GM19455 (cell line): ENCODE results near the gene C1orf159.

Experiments used
- ATAC-seq: cut with Tn5 transposase; IDR thresholded peaks from one replicate; pipeline ENCODE4 v1.9.1; 2021; ENCODE audit not compliant: unreplicated experiment

C1orf159 gene

DNA sequence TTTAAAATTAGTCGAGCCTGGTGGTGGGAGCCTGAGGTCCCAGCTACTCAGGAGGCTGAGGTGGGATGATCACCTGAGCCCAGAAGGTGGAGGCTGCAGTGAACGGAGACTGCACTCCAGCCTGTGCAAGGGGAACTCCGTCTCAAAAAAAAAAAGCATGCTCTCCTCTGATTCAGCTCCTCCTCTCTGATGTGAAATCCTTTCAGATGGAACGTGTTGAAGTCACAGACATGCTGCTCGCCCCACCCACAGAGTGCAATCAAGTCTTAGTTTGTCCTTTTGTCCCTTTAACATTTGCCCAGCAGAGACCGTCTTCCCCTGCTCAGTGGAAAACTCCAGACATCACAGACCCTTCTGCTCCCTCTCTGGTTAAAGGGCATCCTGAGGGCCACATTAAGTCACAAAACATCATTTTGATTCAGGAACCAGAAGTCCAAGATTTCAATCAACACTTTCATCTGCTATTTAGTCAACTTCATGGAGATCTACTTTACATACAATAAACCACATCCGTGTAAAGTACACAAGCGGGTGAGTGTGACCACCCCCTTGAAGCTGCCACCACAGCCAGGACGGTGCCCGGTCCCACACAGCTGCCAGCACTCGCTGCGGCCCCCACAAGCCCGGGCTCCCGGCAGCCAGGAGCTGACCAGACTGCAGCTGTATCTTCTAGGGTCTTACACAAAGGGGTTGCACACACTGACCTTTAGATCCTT lies 22.8 kb downstream of the C1orf159 start:
- ATAC-seq: no peak

DNA sequence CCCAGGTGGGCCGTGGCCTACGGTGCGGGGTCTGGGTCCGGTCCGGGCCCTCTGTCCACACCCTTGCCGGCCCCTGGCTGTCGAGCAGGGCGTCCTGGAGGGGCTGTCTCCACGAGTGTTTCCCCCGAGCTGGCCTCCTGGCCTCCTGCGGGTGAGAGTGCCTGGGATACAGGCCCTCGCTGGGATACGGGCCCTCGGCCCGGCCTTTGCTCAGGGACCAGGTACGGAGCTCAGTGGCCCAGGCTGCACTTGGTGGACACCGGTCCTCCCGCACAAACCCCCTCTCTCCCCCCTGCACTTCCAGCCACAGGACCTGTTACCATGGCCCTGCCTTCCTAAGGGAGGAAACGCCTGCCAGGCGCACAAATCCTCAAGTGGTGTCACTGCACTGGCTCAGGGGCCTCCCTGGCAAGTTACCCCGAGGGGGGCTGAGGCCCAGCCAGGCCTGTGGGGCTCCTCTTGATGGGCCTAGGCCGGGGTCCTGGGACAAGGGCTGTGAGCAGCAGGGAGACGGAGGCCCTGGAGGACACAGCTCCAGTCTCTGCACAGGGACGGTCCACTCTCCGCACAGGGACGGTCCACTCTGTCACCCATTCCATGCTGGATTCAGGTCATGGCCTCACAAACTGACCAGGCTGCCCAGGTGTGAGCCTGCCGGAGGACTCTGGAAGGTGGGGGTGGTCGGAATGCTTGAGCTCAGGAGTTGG lies 23.6 kb downstream of the C1orf159 start:
- ATAC-seq: no peak

DNA sequence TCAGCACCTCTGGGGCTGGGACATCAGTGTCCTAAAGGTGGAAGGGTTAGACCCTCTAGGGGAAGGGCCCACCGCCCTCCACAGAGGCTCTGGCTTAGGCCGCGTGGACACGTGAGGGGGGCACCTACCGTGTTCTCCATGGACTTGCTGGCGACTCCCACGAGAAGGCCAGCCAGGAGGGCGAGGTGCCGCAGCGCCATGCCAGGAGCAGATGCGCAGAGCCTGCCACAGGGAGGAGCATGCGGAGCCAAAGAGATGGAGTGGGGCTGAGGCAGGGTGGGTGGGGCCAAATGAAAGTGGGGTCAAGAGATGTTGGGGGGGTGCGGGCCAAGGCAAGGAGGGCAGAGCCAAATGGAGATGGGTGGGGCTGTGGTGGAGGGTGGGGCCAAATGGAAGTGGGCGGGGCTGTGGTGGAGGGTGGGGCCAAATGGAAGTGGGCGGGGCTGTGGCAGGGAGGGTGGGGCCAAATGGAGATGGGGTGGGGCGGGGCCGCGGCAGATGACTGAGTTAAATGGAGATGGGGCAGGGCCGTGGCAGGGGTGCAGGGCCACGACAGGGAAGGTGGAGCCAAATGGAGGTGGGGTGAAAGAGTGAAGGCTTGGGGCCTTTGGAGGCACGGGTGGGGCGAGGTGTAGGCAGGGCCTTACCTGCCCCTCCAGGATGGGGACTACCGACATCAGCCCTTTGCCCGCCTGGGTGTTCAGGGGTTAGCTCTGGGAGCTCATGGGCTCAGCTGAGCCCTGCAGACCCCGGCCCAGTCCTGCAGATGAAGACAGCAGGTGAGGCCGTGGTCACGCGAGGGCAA lies 24.3 kb downstream of the C1orf159 start:
- no peak for ATAC-seq

DNA sequence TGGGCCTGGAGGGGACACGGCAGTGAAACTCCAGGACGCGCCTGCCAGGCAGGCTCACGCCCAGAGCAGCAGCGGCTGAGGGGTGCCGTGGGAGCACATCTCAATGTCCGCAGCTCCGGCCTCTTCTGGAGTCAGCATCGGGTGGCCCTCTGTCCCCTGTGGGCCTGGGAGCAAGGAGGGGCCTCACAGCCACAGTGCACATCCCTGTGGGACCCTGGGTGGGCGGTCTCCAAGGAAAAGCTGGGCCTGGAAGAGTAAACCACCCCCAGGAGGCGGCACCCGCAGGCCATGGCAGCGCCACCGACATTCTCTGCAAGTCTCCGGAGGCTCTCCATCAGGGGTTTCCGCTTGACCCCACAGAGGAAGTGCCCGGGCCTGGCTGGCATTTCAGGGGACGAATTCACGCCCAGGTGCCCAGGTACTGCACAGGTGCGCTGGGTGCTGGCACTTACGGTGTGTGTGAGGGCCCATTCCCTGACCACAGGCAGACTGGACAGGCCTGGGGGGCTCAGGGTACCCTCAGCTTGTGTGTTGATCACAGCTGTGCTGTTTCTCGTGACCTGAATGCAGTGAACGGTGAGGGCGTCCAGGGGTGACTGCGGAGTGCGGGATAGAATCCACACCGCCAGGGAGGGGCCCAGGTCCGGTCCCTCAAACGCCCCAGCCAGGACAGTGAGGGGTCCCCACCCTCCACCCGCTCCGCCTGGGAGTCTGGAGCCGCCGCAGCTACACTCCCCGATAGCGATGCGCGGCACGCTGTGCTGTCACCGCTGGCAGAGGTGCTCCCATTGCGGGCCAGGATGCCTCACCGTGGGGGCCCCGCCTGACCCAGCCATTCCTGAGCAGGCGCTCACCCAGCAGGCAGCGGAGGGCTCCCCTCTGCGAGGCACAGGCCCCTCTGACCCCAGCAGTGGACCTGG lies 25.2 kb downstream of the C1orf159 start:
- ATAC-seq: no peak

DNA sequence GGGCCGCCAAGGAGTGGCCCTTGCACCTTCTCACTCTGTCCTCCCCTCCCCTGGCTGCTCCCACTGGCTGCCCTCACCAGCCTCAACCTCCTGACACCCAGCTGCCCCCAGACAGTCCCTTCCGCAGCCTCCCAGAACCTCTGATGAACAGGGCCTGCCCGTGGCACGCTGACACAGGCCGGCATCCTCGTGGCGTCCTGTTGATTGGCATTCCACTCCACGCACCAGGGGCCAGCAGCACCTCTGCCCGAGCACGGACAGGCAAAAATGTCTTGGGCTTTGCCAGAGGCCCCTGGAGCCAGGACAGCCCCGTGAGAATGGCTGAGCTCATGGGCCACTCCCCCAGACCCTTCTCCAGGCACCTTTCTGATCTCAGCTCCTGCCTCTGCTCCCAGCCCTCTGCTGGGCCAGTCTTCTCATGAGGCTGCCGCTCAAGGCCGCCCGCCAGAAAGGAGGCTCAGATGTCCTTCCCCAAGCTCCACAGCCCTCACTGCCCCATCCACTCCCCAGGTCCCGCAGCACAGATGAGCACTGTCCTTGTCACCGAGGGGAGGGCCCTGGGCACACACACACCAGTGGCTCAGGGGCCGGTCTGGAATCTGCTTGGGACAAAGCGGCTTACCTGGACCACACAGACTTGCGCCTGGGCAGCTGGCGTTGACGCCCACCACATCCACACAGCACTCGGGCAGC lies 26.0 kb downstream of the C1orf159 start:
- no peak for ATAC-seq

DNA sequence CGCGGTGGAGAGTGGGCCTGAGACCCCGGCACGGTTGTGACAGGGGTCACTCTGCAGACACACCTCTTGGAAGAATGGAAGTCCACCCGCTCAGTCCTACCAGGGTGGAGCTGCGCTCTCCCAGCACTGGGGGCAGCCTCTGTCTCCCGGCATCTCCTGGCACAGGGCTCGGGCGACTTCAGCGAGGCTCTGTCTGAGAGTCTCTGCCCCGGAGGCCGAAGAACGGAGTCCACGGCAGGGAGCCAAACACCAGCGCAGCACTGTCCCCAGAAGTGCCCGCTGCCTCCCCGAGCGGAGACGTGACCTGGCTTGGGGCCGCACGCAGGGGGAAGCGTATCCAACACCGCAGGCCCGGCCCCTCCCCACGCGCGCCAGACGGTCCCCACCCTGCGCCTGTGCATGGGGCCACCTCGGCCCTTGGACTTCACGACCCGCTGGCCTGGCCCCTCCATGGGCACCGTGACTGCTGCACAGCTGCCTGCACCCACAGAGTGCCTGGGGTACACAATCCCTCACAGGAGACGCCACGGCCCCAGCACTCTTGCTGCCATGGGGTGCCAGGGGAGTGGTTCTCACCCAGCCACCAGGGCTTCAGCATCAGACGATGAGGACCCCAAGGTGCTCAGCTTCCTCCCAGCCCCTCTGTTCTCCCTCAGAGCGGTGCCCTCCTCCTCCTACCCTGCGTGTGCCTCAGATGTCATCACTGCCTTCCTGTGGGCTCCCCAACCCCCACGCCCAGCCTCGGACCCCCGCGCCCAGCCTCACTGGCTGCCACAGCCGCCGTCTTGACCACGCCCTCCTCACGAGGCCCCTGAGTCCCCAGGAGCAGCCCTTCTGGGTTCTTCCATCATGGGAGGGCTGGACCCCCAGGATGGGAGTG lies 26.8 kb downstream of the C1orf159 start:
- ATAC-seq: no peak

DNA sequence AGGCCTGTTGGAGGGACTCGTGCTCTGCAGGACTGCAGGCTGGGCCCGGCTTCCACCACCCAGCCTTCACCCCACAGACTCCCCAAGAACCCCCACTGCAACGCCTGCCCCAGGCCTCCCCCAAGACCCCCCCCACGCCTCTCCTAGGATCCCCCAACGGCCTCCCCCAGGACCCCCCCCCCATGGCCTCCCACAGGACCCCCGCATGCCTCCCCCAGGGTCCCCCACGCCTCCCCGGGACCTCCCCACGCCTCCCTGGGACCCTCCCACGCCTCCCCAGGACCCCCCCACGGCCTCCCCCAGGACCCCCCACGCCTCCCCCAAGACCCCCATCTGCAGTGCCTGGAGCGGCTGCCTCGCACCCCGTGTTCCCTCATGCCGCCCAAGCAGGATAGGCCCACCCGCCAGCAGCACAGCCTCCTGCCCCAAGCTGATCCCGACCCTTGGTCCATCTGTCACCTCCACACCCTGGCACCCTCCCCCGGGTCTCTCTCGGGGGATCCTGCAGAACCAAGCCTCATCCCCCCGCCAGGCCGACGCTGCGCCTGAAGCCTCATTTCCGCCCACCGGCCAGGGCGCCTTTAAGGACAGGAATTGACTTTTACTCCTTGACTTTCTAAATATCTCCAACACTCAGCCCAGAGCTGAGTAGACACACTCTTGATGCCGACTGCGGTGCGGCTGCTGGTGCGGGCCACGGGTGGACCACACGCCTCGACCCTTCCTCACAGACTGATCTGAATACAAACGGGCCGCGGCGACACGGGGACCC lies 27.7 kb downstream of the C1orf159 start:
- no peak for ATAC-seq

DNA sequence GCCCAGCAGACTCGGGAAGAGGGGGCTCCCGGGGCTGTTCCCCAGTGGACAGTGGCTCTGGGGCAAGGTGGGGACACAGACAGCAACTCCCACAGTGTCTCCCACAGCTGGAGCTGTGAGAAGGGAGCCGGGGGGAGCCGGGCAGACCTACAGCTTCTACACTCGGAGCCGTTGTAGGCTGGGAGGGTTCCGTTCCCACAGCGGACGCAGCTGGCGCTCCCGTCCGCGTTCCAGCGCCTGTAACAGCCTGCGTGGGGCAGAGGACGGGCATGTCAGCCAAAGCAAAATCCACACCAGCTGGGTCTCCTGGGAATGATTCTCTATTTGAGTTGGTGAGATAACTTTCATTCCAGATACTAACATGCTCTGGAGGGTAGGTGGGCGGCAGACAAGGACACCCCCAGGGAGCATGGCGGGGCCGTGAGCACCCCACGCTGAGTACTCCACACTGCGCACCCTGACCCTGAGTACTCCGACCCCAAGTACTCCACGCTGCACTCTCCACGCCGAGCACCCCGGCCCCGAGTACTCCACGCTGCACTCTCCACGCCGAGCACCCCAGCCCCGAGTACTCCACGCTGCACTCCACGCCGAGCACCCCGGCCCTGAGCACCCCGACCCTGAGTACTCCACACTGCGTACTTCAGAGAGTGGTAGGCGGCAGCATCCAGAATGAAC lies 28.4 kb downstream of the C1orf159 start:
- ATAC-seq: no peak

DNA sequence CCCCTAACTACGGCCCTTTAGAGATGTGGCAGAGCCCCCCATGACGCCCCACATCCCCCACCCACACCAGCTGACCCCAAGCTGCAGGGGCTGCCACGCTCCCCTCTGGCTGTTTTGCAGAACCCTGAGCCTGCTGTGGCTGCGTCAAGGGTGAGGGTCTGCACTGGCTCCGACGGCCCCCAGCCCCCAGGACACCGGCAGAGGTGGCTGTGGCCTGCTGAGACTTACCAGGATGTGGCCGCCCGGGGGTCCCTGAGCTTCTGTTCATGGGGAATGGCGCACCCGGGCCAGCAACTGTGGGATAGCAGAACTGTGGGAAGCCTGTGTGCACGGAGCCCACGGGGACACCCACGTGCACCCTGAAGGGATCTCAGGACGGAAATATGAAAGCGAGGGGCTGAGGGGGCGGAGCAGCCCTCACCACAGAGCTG lies 29.0 kb downstream of the C1orf159 start:
- ATAC-seq: no peak

DNA sequence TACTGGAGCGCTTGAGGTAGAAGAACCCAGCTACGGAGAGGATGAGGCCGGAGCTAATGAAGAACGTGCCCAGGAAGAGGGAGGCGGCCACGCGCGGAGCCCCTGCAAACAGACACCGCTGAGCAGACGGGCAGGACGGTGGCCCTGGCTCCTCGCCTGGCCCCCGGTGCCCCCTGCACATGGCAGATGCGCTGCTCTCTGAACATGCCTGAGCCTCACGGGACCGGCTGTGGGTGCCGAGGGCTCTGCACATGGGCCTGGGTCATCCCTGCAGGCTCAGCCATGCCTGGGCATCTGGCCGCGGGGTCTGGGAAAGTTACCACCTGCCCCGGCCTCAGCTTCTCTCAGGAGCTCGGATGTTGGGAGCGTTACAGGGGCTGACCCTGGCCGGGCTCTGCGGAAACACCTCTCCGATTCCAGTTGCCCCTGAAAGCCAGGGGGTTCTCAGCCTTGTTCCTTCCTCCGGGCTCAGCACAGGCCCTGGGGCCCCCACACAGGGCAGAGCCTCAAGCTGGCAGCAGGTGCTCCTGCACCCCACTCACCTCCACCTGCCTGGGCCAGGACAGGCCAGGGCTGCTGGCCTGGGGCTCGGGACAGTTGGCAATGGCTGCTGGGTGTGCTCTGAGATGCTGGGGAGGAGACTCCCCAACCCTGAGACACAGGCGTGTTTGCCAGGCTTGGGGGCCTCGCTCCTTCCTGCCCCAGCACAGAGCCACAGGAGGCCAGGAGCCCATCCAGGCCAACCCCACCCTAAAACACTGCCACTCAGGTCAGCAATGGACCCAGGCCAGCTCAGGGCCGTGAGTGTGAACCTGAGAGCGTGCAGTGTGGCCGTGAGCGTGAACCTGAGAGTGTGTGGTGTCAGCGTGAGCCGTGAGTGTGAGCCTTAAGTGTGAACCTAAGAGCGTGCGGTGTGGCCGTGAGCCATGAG lies 29.7 kb downstream of the C1orf159 start:
- no peak for ATAC-seq

DNA sequence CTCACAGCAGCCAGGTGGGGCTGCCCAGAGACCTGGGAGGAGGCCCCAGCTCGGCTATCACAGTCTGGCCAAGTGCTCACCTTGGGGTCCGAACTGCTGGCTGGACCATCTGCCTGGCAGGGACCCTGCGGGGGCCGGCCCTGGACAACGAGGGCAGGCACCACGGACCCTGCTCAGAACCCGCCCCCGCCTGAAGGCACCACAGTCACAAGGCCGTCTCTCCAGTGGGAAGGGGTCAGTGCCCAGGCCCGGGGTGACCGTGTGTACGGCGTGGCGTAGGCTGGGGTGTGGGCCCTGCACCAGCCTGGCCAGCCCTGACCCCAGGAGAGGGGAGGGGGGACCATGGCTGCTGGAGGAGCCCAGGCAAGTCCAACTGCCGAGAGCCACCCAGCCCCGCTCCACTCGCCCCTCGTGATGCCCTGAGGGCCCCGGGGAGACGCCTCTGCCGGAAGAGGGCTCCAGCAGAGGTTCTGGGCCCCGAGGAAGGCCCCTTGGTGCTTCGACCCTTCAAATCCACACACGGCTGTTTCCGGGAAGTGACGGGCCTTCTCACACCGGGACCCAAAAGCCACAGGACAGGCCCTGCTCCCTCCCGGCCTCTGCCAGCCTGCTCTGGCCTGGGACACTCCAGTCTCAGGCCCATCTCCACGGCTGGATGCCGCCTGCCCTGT lies 30.6 kb downstream of the C1orf159 start:
- ATAC-seq: no peak

DNA sequence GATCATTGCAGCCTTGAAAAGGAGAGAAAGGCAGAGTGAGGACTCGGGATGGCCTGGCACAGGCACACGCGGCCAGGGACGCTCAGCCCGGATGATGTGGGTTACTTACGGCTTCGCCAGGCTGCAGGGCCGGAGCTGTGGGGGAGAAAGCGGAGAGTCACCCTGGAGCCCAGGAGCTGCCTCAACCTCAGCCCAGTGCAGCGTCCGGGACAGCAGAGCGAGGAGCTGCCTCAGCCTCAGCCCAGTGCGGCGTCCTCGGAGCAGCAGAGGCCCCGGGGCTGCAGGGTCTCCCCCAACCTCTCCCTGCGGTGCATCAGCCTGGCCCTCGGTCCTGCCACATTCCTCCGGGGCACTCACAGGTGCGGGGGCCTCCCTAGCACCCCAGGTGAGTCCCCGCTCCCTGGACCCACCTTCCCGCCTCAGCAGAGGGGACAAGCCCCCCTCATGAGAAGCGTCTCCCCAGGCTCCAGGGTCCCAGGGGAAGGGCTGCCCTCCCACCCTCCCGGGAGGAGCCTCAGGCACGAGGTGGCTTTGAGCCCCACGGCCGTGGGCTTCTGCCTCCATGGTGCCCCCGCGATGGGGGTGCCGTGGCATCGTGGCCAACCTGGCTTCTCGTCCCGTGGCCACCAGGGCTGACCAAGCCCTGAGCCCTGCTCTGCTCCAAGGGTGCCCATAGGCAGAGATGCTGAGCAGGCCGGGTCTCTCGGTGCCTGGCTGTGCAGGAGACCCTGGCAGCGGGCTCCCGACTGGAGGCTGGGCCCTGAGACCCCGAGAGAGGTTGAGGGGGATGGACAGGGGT lies 31.3 kb downstream of the C1orf159 start:
- ATAC-seq: no peak

DNA sequence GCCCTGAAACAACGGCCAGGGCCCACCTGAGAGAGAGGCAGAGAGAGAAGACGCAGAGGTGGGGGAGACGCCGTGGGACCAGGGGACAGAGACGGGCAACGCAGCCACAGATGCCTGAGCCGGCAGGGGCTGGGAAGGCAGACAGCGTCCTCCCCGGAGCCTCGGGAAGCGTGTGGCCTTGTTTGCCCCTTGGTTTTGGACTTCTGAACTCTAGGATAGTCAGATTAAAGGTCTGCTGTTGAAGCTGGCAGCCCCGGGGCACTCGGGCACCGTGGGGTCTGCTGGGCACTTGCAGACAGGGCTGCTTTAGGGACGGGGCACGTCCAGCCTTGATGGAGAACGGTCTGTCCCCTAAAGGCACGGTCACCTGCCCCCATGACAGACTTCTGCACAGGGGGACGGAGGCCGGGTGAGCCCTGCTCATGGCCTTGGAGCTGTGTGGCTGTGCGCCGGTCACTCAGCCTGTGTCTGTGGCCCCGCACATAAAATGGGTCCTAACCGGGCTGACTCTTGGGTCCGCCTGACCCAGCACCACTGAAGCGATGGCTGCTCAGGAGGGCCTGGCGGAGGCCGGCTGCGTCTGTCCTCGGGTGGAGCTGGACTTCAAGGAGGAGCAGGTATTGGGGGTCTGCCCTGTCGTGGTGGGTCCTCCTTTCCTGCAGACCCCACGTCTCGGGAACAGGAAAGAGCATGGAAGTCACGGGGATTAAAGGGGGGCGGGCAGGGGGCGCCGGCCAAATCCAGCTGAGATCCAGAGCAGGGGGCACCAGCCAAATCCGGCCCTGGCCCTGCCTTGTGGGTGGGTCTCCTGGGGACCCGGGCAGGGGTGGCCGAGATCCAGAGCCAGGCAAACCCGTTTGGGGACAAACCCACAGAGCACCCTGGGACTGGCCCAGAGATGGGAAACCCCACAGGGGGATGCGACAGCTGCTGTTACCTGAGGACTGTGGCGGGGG lies 32.2 kb downstream of the C1orf159 start:
- no peak for ATAC-seq

DNA sequence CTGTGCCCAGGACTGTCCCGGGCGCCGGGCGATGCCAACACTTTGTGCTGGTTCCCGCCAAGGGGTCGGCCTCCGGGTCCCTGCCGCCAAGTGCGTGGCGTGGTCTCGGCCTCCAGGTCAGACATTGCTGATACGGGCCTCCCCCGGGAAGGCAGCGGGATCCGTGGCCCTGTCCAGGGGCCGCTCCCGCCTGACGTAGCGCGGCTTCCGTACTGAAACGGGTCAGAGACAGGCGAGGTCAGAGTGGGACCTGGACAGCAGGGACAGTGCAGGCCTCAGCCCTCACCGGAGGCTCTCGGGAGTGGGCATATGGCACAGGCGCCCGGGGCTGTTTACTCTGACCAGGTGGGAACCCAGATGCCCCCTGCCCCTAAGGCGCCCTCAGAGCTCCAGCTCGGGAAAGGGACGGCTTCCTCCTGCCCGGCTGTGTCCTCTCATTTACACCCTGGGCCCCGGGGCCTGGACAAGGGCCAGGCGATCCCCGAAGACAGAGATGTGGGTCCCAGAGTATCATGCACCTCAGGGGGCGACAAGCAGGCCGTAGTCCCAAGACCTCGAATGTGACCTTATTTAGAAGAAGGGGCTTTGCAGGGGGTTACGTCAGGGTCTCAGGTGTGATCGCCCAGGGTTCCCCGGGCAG lies 33.0 kb downstream of the C1orf159 start:
- ATAC-seq: no peak
